Measurements from ENCODE around the gene TSHZ3.

The TSHZ3 gene

GRCh38 chr19:31263328-31263727 is 85.9 kb downstream of the TSHZ3 start:
- DNase-seq (ENCODE audit: low read depth), result no peak

GRCh38 chr19:31262725-31263191 is 86.5 kb downstream of the TSHZ3 start:
- no peak for DNase-seq (ENCODE audit: low read depth)

GRCh38 chr19:31261603-31262212 is 87.5 kb downstream of the TSHZ3 start:
- no peak for DNase-seq (ENCODE audit: low read depth)

- DNase-seq (ENCODE audit: low read depth), result no peak
Measured at GRCh38 chr19:31261019-31261602, 88.1 kb downstream of the TSHZ3 start.

GRCh38 chr19:31260171-31260933 is 88.9 kb downstream of the TSHZ3 start:
- DNase-seq (ENCODE audit: low read depth), result no peak

GRCh38 chr19:31258211-31259052 is 90.8 kb downstream of the TSHZ3 start:
- no peak for DNase-seq (ENCODE audit: low read depth)

- no peak for DNase-seq (ENCODE audit: low read depth)
Measured at GRCh38 chr19:31257426-31258130, 91.7 kb downstream of the TSHZ3 start.

- no peak for DNase-seq (ENCODE audit: low read depth)
Measured at GRCh38 chr19:31257025-31257424, 92.2 kb downstream of the TSHZ3 start.

GRCh38 chr19:31256593-31256960 is 92.7 kb downstream of the TSHZ3 start:
- DNase-seq (ENCODE audit: low read depth), result no peak

GRCh38 chr19:31255831-31256592 is 93.2 kb downstream of the TSHZ3 start:
- DNase-seq (ENCODE audit: low read depth), result no peak

GRCh38 chr19:31255174-31255799 is 93.9 kb downstream of the TSHZ3 start:
- DNase-seq (ENCODE audit: low read depth), result no peak

- DNase-seq (ENCODE audit: low read depth), result no peak
Measured at GRCh38 chr19:31254611-31255010, 94.6 kb downstream of the TSHZ3 start.

GRCh38 chr19:31254180-31254551 is 95.1 kb downstream of the TSHZ3 start:
- DNase-seq (ENCODE audit: low read depth), result no peak

GRCh38 chr19:31253526-31254179 is 95.6 kb downstream of the TSHZ3 start:
- no peak for DNase-seq (ENCODE audit: low read depth)

- DNase-seq (ENCODE audit: low read depth), result no peak
Measured at GRCh38 chr19:31252441-31252840, 96.8 kb downstream of the TSHZ3 start.

- no peak for DNase-seq (ENCODE audit: low read depth)
Measured at GRCh38 chr19:31249217-31249616, 100.0 kb downstream of the TSHZ3 start.

- DNase-seq (ENCODE audit: low read depth), result no peak
Measured at GRCh38 chr19:31235806-31236205, 113.4 kb downstream of the TSHZ3 start.

GRCh38 chr19:31233295-31233800 is 115.9 kb downstream of the TSHZ3 start:
- DNase-seq (ENCODE audit: low read depth), result no peak

GRCh38 chr19:31232871-31233270 is 116.4 kb downstream of the TSHZ3 start:
- no peak for DNase-seq (ENCODE audit: low read depth)

GRCh38 chr19:31232180-31232579 is 117.1 kb downstream of the TSHZ3 start:
- DNase-seq (ENCODE audit: low read depth), result no peak

All from activated T-helper 9 cell treated with anti-CD3 and anti-CD28 coated beads, Interleukin-2, amount 50 U/mL, for 16 hours (primary cell).